HG03135 (cell line): Measurements from ENCODE around the gene DIAPH2.

Source experiments
- ATAC-seq: cut with Tn5 transposase; IDR thresholded peaks from one replicate; pipeline ENCODE4 v1.9.1; 2021; ENCODE audit warnings: mild to moderate bottlenecking, moderate library complexity; ENCODE audit not compliant: unreplicated experiment

The DIAPH2 gene

GRCh38 chrX:97039363-97040029, 354.9 kb downstream of the DIAPH2 start:
- ATAC-seq: no peak

GRCh38 chrX:97045470-97045869, 360.8 kb downstream of the DIAPH2 start:
- no peak for ATAC-seq

GRCh38 chrX:97046867-97047266, 362.2 kb downstream of the DIAPH2 start:
- ATAC-seq: no peak

DNA sequence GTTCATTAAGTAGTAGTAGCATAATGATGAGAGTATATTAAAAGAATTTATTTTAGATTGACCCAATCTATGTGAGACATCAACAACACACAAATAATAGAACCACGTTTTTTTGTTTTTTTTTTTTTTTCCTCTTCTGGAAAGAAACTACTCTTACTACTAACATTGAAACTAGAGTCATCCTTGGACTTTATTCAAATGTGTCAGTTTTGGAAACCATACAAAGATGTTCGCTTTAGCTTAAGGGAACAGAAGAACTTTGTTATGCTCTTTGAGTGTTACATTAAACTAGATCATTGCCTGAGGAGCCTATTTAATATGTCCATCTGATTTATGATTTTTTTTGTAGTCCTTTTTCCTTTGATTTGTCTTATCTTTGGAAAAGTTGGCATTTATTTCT, 365.8 kb downstream of the DIAPH2 start:
- ATAC-seq: no peak

DNA sequence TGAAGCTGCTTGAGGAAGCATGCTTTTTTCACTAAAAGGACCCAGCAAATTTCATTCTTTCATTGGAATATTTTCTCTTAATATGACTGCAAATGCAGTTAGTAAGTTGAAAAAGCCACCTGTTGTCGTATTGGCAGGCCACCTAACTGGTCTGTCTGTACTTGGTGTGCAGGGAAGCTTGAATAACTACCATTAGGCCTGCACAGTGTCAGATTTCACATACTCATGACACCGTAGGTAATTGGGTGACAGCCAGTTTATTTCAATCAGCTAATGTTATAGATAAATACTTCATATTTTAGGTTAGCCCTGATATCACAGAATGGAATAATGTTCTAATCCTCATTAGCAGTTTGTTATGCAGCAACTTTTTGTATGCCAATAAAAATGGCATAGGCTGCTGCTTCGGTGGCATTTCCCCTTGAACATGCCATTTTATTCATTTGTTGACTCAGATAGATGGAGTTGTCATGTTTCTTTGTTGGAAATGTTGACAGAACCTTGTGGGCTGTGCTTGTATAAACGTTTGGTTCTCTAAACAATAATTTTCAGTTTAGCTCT, 372.8 kb downstream of the DIAPH2 start:
- ATAC-seq: no peak

DNA sequence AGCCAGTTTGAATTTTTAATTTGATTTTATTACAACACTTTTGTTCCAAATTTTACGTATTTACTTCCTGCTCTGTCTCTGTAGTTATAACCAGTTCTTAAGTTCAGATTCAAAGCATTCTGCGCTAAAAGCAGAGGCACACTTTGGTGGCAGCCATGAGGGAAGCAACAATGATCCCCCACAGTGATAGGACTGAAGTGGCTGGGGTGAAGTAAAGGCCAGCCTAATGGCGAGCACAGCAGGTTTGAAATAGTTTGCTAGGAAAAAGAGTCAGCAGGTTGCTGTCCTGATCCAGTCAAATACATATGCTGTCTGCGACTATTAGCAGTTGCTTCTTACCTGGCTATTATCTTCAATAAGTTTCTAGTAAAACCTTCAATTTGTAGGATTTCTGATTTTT, 375.4 kb downstream of the DIAPH2 start:
- no peak for ATAC-seq

GRCh38 chrX:97065066-97065465, 380.4 kb downstream of the DIAPH2 start:
- no peak for ATAC-seq

GRCh38 chrX:97065973-97066372, 381.3 kb downstream of the DIAPH2 start:
- no peak for ATAC-seq

GRCh38 chrX:97066381-97066780, 381.7 kb downstream of the DIAPH2 start:
- ATAC-seq: no peak

DNA sequence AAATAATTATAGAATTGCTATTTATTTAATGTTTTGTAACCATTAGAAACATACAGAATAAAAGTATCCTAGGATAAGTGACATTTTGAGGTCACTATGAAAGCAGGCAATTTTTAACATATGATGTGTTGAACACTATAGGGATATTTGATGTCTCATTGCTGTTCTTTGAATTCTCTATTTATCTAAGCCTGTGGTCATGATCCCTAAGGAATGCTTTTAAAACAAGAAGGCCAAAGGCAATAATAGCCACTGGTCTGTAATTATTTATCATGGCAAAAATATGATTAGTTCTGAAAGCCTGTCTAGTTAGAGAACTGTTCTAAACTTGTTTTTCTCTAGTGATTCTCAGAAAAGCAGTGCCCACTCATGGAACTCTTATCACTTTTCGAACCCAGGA, 385.7 kb downstream of the DIAPH2 start:
- ATAC-seq: no peak

GRCh38 chrX:97074400-97074799, 389.8 kb downstream of the DIAPH2 start:
- no peak for ATAC-seq

DNA sequence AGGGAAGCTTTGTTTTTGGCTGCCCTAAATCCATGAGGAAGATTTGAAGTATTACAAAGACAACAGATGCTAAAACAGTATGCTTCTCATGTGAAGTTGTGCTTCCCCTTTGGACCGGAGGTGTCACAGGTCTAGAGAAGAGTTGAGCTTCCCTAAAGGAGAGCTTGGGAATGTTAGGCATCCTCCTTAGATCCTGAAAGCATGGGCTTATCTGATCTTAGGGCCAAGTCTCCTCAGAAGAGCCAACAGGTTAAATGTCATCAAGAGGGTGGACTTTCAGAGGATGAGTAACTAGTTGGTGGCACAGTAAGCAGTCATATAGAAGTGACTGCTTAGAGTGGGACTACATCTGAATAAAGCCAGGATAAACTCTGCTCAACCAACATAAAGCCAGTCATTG, 404.5 kb downstream of the DIAPH2 start:
- ATAC-seq: no peak

- ATAC-seq: no peak
Measured at GRCh38 chrX:97096385-97096784, 411.7 kb downstream of the DIAPH2 start.

- ATAC-seq: no peak
Measured at GRCh38 chrX:97102938-97103337, 418.3 kb downstream of the DIAPH2 start.

DNA sequence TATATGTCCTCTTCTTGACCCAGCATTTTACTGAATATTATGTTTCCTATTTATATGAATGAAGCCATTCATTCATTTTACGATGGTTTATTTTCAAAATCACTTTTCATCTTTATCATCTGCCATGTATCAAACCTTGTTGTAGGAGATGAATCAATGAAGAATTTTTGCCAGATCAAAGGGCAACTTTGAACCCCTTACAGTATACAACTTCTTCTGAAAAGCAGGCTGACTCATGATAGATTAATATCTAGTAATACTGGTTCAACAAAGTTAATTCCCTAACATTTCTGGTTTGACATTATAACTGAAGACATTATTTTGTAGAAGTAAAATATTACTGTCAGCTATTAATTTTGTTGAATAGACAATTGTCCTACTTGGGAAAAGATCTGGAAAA, 425.1 kb downstream of the DIAPH2 start:
- no peak for ATAC-seq

GRCh38 chrX:97117572-97117971, 432.9 kb downstream of the DIAPH2 start:
- ATAC-seq: no peak

- no peak for ATAC-seq
Measured at GRCh38 chrX:97119474-97120109, 434.9 kb downstream of the DIAPH2 start.

GRCh38 chrX:97123001-97123400, 438.4 kb downstream of the DIAPH2 start:
- ATAC-seq: no peak

DNA sequence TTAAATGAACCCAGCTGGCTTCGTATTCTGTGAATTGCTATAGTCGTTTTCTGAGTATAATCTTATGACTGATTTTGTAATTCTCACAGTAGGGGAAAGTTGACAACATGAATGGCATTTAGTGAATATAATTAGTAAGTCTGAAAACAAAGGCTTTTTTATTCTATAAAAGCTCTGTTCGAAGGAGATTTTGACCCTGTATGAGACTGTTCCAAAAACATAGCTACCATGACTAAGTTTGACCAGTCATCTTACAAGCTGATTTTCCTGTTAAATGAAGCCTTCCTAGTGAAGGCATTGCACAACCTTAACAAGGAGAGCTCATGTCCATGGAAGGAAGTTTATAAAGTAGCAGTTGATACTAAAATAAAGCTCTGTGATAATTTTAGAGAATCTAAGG, 441.4 kb downstream of the DIAPH2 start:
- no peak for ATAC-seq

GRCh38 chrX:97132664-97133415, 448.2 kb downstream of the DIAPH2 start:
- ATAC-seq: no peak

DNA sequence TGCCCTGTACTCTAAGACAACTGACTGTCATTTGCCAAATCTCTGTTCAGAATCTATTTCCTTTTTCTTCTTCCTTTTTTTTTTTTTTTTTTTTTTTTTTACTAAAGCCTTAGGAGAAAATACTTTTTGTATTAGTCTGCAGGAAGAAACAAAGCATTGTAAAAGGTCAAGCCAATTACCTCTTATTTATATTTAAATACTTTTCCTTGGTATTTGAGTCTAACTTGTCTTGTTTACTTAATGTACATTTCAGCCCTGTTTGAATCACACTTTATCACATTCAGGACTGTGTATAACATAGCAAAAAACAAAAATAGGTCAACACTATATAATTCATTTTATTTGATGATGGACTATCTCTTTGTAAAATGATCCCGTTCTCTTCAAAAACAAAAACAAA, 461.3 kb downstream of the DIAPH2 start:
- no peak for ATAC-seq

DNA sequence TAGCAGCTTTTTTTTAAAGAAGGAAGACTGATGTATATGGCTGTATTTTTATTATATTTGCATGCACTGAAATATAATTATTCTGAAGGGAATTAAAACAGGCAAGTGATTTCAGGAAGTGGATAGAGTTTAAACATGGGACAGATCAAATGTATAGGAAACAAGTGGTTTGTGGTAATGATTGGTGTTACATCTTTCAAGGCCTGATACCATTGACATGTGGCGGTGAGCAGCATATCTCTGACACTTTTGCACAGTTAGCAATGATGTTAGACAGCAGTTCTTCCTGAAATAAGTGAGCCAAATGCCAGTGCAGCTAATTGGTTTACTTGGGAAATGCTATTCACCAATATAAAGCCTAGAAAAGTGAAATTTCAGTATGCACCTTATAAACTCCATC, 471.2 kb downstream of the DIAPH2 start:
- no peak for ATAC-seq
